HepG2 (cell line): ENCODE results near the gene MAPK12. TPM values are rescaled to one million over a fixed set of nuclear protein-coding genes. Genes with fewer than 3 reads are reported as not detected.
A peak's percentile ranks its signal among the peaks of the same experiment; 100 is the strongest.

Experiments
- AGO2 ChIP-seq: fragments of 200-400 bp; formaldehyde crosslinking; optimal IDR thresholded peaks from 2 replicates; pipeline ENCODE3; 2017; ENCODE audit warnings: mild to moderate bottlenecking, low read depth, low read length, moderate library complexity
- HIC2 ChIP-seq: sonication (generic); formaldehyde crosslinking; IDR thresholded peaks from 2 replicates; pipeline ENCODE4 v1.9.0; 2022; ENCODE audit warnings: low read depth, missing genetic modification reagents
- HNRNPK ChIP-seq: fragments of 200-400 bp; formaldehyde crosslinking; IDR thresholded peaks from 2 replicates; pipeline ENCODE4 v1.6.1; 2018; ENCODE audit warnings: low read length, low read depth, moderate library complexity, mild to moderate bottlenecking; ENCODE audit not compliant: poor library complexity, severe bottlenecking
- HNRNPLL ChIP-seq: fragments of 200-400 bp; formaldehyde crosslinking; IDR thresholded peaks from 2 replicates; pipeline ENCODE4 v1.6.1; 2017; ENCODE audit warnings: mild to moderate bottlenecking, low read depth, low read length; ENCODE audit not compliant: poor library complexity, severe bottlenecking
- NONO ChIP-seq, 2 experiments: fragments of 450-650 bp in 1 of 2; sonication (generic) in 1 of 2; formaldehyde crosslinking in 1 of 2; IDR thresholded peaks in 1 of 2; conservative IDR thresholded peaks in 1 of 2; 2 replicates each; pipeline versions ENCODE4 v1.6.1 to v1.8.0; 2017 to 2022; ENCODE audit warnings: mild to moderate bottlenecking in 1 of 2, missing genetic modification reagents in 1 of 2, moderate library complexity in 1 of 2
- PATZ1 ChIP-seq: sonication (generic); formaldehyde crosslinking; IDR thresholded peaks from 2 replicates; pipeline ENCODE4 v1.4.0; 2020; ENCODE audit warnings: missing genetic modification reagents
- RAD21 ChIP-seq: fragments of 450-650 bp; formaldehyde crosslinking; IDR thresholded peaks from 2 replicates; pipeline ENCODE4 v1.5.0; 2020; ENCODE audit warnings: mild to moderate bottlenecking
- ZC3H4 ChIP-seq: sonication (generic); formaldehyde crosslinking; IDR thresholded peaks from 2 replicates; pipeline ENCODE4 v1.4.0; 2020; ENCODE audit warnings: missing genetic modification reagents, borderline replicate concordance
- ZFP62 ChIP-seq: sonication (generic); formaldehyde crosslinking; IDR thresholded peaks from 2 replicates; pipeline ENCODE4 v1.4.0; 2020; ENCODE audit warnings: missing genetic modification reagents
- ZFX ChIP-seq: sonication (generic); formaldehyde crosslinking; IDR thresholded peaks from 2 replicates; pipeline ENCODE4 v1.4.0; 2020; ENCODE audit warnings: mild to moderate bottlenecking, low read depth, missing genetic modification reagents, moderate library complexity
- ZNF225 ChIP-seq: sonication (generic); formaldehyde crosslinking; IDR thresholded peaks from 2 replicates; pipeline ENCODE4 v1.4.0; 2020; ENCODE audit warnings: mild to moderate bottlenecking, missing genetic modification reagents
- ZNF33B ChIP-seq: sonication (generic); formaldehyde crosslinking; IDR thresholded peaks from 2 replicates; pipeline ENCODE4 v1.5.1; 2020; ENCODE audit warnings: mild to moderate bottlenecking, missing genetic modification reagents
- ZNF513 ChIP-seq: sonication (generic); formaldehyde crosslinking; conservative IDR thresholded peaks from 2 replicates; pipeline ENCODE4 v1.5.0; 2020; ENCODE audit warnings: missing genetic modification reagents
- ZNF563 ChIP-seq: sonication (generic); formaldehyde crosslinking; IDR thresholded peaks from 2 replicates; pipeline ENCODE4 v1.8.0; 2022; ENCODE audit warnings: mild to moderate bottlenecking, moderate library complexity, missing genetic modification reagents
- ZNF768 ChIP-seq: sonication (generic); formaldehyde crosslinking; IDR thresholded peaks from 2 replicates; pipeline ENCODE4 v1.4.0; 2020; ENCODE audit warnings: missing genetic modification reagents
- ZSCAN25 ChIP-seq: sonication (generic); formaldehyde crosslinking; IDR thresholded peaks from 2 replicates; pipeline ENCODE4 v1.8.0; 2022; ENCODE audit warnings: mild to moderate bottlenecking, missing genetic modification reagents
- polyA plus RNA-seq, 8 experiments: library from polyadenylated mRNA; depleted of rRNA in 3 of 8; stranded (reverse) in 7 of 8; unstranded in 1 of 8; fragments of >200 nt; fragmentation: Illumina TruSeq in 4 of 8; extraction: Trizol in 4 of 8; gene quantifications; 2 replicates each; pipeline versions ENCODE4 v1.2.1 to v1.2.3, GENCODE V29; 2011 to 2016; ENCODE audit warnings: low read depth in 4 of 8, missing spikeins in 1 of 8, mixed read lengths in 1 of 8; ENCODE audit not compliant: insufficient read depth in 1 of 8
- total RNA-seq, 5 experiments: library from RNA; depleted of rRNA; stranded (reverse); fragments of >200 nt; fragmentation: Illumina TruSeq; extraction: Trizol; gene quantifications; 2 replicates each; pipeline ENCODE4 v1.2.3, GENCODE V29; 2016; ENCODE audit warnings: low read depth in 1 of 5
- TF ChIP-seq, protein P1 (sequence below): sonication (generic); formaldehyde crosslinking; conservative IDR thresholded peaks from 2 replicates; pipeline ENCODE4 v1.8.1; 2023; ENCODE audit warnings: missing genetic modification reagents
- TF ChIP-seq, protein P2 (sequence below), 2 experiments: sonication (generic) in 1 of 2; formaldehyde crosslinking in 1 of 2; IDR thresholded peaks; 2 replicates each; pipeline versions ENCODE4 v1.4.0 to v1.6.1; 2018 to 2020; ENCODE audit warnings: missing genetic modification reagents in 2 of 2, borderline replicate concordance in 1 of 2, low read depth in 1 of 2, mild to moderate bottlenecking in 1 of 2, missing biosample characterization in 1 of 2

MAPK12 gene
- total and polyA plus RNA-seq, 2 of the 13 experiments (the other 11 are each of a cell fraction or from before 2014, with no cell fraction given): 22.2 to 23.3 TPM

DNA sequence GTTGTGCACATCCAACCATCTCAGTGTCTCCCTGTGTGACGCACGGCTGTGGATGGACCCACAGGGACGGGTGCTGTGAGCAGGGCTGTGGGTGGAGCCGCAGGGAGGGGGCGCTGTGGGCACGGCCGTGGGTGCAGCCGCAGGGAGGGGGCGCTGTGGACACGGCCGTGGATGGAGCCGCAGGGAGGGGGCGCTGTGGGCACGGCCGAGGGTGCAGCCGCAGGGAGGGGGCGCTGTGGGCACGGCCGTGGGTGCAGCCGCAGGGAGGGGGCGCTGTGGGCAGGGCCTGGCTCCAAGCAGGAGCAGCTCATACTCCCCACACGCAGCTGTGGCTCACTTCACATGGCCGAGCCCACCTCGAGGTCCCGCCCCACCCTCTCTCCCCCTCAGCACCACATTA lies 14.7 kb upstream of the MAPK12 start (continued):
- TF ChIP-seq ZNF33B (no peak), HNRNPK (peak; percentile 73), RAD21 (CRISPR knock-in tag) (peak; percentile 21; the same call in 1 of the 2 replicates), AGO2 (peak; percentile 47), ZNF513 (CRISPR knock-in tag) (no peak), ZC3H4 (CRISPR knock-in tag) (no peak), ZNF768 (CRISPR knock-in tag) (peak; percentile 27; the same call in 1 of the 2 replicates), HNRNPLL (peak; percentile 14), ZFX (0 out of 2 replicates have a peak, but pooled peaks have one; percentile 35), PATZ1 (CRISPR knock-in tag) (peak; percentile 41; the same call in 1 of the 2 replicates), ZFP62 (CRISPR knock-in tag) (no peak), ZNF225 (CRISPR knock-in tag) (0 out of 2 replicates have a peak, but pooled peaks have one; percentile 3), NONO (IDR thresholded peaks at IDR 0.05) (no peak), NONO (CRISPR knock-in tag; conservative IDR thresholded peaks at IDR 0.05) (peak; percentile 59), ZNF563 (CRISPR knock-in tag) (peak; percentile 37; the same call in 1 of the 2 replicates), ZSCAN25 (CRISPR knock-in tag) (peak; percentile 59; the same call in 1 of the 2 replicates), HIC2 (CRISPR knock-in tag) (peak; percentile 53; the same call in 1 of the 2 replicates)
- TF ChIP-seq, protein P1, sequence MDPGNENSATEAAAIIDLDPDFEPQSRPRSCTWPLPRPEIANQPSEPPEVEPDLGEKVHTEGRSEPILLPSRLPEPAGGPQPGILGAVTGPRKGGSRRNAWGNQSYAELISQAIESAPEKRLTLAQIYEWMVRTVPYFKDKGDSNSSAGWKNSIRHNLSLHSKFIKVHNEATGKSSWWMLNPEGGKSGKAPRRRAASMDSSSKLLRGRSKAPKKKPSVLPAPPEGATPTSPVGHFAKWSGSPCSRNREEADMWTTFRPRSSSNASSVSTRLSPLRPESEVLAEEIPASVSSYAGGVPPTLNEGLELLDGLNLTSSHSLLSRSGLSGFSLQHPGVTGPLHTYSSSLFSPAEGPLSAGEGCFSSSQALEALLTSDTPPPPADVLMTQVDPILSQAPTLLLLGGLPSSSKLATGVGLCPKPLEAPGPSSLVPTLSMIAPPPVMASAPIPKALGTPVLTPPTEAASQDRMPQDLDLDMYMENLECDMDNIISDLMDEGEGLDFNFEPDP (CRISPR knock-in tag): no peak
- TF ChIP-seq, protein P2, sequence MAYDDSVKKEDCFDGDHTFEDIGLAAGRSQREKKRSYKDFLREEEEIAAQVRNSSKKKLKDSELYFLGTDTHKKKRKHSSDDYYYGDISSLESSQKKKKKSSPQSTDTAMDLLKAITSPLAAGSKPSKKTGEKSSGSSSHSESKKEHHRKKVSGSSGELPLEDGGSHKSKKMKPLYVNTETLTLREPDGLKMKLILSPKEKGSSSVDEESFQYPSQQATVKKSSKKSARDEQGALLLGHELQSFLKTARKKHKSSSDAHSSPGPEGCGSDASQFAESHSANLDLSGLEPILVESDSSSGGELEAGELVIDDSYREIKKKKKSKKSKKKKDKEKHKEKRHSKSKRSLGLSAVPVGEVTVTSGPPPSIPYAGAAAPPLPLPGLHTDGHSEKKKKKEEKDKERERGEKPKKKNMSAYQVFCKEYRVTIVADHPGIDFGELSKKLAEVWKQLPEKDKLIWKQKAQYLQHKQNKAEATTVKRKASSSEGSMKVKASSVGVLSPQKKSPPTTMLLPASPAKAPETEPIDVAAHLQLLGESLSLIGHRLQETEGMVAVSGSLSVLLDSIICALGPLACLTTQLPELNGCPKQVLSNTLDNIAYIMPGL (CRISPR knock-in tag; IDR thresholded peaks at IDR 0.05; ENCODE audit: borderline replicate concordance in 1 of 2, low read depth in 1 of 2): peak; percentile 51 to 86
